Activated CD4-positive, alpha-beta T cell treated with anti-CD3 and anti-CD28 coated beads for 24 hours (primary cell): ENCODE measurements around the gene PPP1R10.
A peak's percentile ranks its signal among the peaks of the same experiment; 100 is the strongest.

Source experiments
- DNase-seq, 2 donors: peaks; one replicate each; pipeline ENCODE4 v3.0.0-alpha.2; 2020; ENCODE audit warnings: low read depth in 2 of 2

Gene PPP1R10

GRCh38 chr6:30619561-30619960 lies 2.5 kb upstream of the PPP1R10 start:
- no peak for DNase-seq

GRCh38 chr6:30618270-30618797 lies 1.3 kb upstream of the PPP1R10 start:
- no peak for DNase-seq

GRCh38 chr6:30617565-30618269 lies 674 bp upstream of the PPP1R10 start, which contains the start of gene MRPS18B:
Gene MRPS18B (plus strand): TSS chr6:30617840. CDS start chr6:30617866, 26 bp downstream.
- DNase-seq: peak; percentile 92 to 93

- no peak for DNase-seq
These were observed 859 bp downstream of the PPP1R10 start for GRCh38 chr6:30615958-30616810.

GRCh38 chr6:30615219-30615957 lies 1.7 kb downstream of the PPP1R10 start:
- DNase-seq: no peak

GRCh38 chr6:30614843-30615218 lies 2.2 kb downstream of the PPP1R10 start:
- peak; percentile 59 to 76 for DNase-seq

GRCh38 chr6:30614044-30614842 lies 2.8 kb downstream of the PPP1R10 start:
- no peak for DNase-seq

- DNase-seq: no peak
These were observed 3.6 kb downstream of the PPP1R10 start for GRCh38 chr6:30613251-30614043.

GRCh38 chr6:30612687-30613248 lies 4.3 kb downstream of the PPP1R10 start:
- DNase-seq: no peak

GRCh38 chr6:30612213-30612612 lies 4.8 kb downstream of the PPP1R10 start:
- DNase-seq: no peak

- no peak for DNase-seq
These were observed 5.2 kb downstream of the PPP1R10 start for GRCh38 chr6:30611856-30612194.

- no peak for DNase-seq
These were observed 5.7 kb downstream of the PPP1R10 start for GRCh38 chr6:30611150-30611855.

- no peak for DNase-seq
These were observed 7.0 kb downstream of the PPP1R10 start for GRCh38 chr6:30610065-30610464.

- no peak for DNase-seq
These were observed 13.1 kb downstream of the PPP1R10 start for GRCh38 chr6:30603961-30604360.

GRCh38 chr6:30601815-30602641 lies 15.0 kb downstream of the PPP1R10 start:
- no peak for DNase-seq

GRCh38 chr6:30601436-30601814 lies 15.6 kb downstream of the PPP1R10 start:
- no peak for DNase-seq

GRCh38 chr6:30600451-30600961 lies 16.5 kb downstream of the PPP1R10 start:
- no peak for DNase-seq

GRCh38 chr6:30599625-30600324 lies 17.3 kb downstream of the PPP1R10 start:
- no peak for DNase-seq
